ENCODE measurements around the gene RAB42. TPM values are rescaled to one million over a fixed set of nuclear protein-coding genes. Genes with fewer than 3 reads are reported as not detected.

Gene RAB42
- total and polyA plus RNA-seq, 9 of the 15 experiments (the other 6 are each of a cell fraction or from before 2014, with no cell fraction given) = 0.07 to 0.14 (median 0.12) TPM; not detected in 6

- TF ChIP-seq STAT6 (CRISPR knock-in tag; IDR thresholded peaks at IDR 0.05) (peak; percentile 44), MTF1 (CRISPR knock-in tag; IDR thresholded peaks at IDR 0.05; ENCODE audit: borderline replicate concordance) (no peak), SMAD2 (IDR thresholded peaks at IDR 0.05; ENCODE audit: low read depth, low read length) (no peak), SRSF1 (IDR thresholded peaks at IDR 0.05; ENCODE audit: low read depth, low read length) (peak; percentile 83), ZNF551 (CRISPR knock-in tag; IDR thresholded peaks at IDR 0.05) (no peak), MYBL2 (IDR thresholded peaks at IDR 0.05; ENCODE audit: low read depth) (no peak), MYBL2 (CRISPR knock-in tag; IDR thresholded peaks at IDR 0.05; ENCODE audit: borderline replicate concordance) (no peak), CBX8 (IDR thresholded peaks at IDR 0.05; ENCODE audit: borderline replicate concordance, extremely low read depth, low read depth, low read length, poor library complexity, severe bottlenecking) (no peak), DMBX1 (CRISPR knock-in tag; IDR thresholded peaks at IDR 0.05; ENCODE audit: borderline replicate concordance) (no peak), ARHGAP35 (IDR thresholded peaks at IDR 0.05; ENCODE audit: partially characterized antibody) (peak; percentile 55), ZFP36 (IDR thresholded peaks at IDR 0.05; ENCODE audit: low read depth, low read length, partially characterized antibody) (no peak), FOXK2 (conservative IDR thresholded peaks at IDR 0.05 in 1 of 2, IDR thresholded peaks at IDR 0.05 in 1 of 2; ENCODE audit: low read depth in 2 of 2) (peak in 1 of 2 experiments; percentile 50), SMAD3 (CRISPR knock-in tag; conservative IDR thresholded peaks at IDR 0.05) (no peak; the same call in 1 of the 2 replicates), THRAP3 (IDR thresholded peaks at IDR 0.05; ENCODE audit: borderline replicate concordance) (0 out of 2 replicates have a peak, but pooled peaks have one; percentile 34), ZNF75A (CRISPR knock-in tag; IDR thresholded peaks at IDR 0.05) (no peak), SNRNP70 (optimal IDR thresholded peaks at IDR 0.05; ENCODE audit: low read depth, low read length) (no peak), PHB2 (IDR thresholded peaks at IDR 0.05; ENCODE audit: low read depth) (no peak), RBM22 (IDR thresholded peaks at IDR 0.05; ENCODE audit: low read depth, low read length, poor library complexity, severe bottlenecking) (peak; percentile 99), SMAD1 (IDR thresholded peaks at IDR 0.05; ENCODE audit: low read depth, low read length, partially characterized antibody) (peak; percentile 96), NR1H2 (CRISPR knock-in tag; IDR thresholded peaks at IDR 0.05) (peak; percentile 94; the same call in 1 of the 2 replicates), E2F4 (CRISPR knock-in tag; IDR thresholded peaks at IDR 0.05; ENCODE audit: low read depth) (peak; percentile 82), ZNF586 (CRISPR knock-in tag; conservative IDR thresholded peaks at IDR 0.05) (no peak), SIN3A (IDR thresholded peaks at IDR 0.05; ENCODE audit: borderline replicate concordance in 2 of 2, control insufficient read depth in 1 of 2, low read depth in 2 of 2, low read length in 2 of 2) (peak; percentile 95), PHF20 (IDR thresholded peaks at IDR 0.05; ENCODE audit: partially characterized antibody) (peak; percentile 78), PHB (CRISPR knock-in tag; IDR thresholded peaks at IDR 0.05) (peak; percentile 23; the same call in 1 of the 2 replicates)
These were observed 10.4 kb upstream of the RAB42 start (continued) for GRCh38 chr1:28581531-28582247.
